Upper lobe of left lung (tissue), 4 donors: Measurements from ENCODE around the gene NOP9.

ENCODE experiments used
- POLR2A ChIP-seq, 4 donors: fragments of 450-650 bp; IDR thresholded peaks; one replicate each; pipeline ENCODE4 v1.5.1; 2016 to 2017; ENCODE audit warnings: antibody characterized with exemption in 4 of 4, mild to moderate bottlenecking in 2 of 4
- TF ChIP-seq, protein P1 (sequence below), 6 experiments: fragments of 450-650 bp in 4 of 6; fragments of 200-600 bp in 2 of 6; sonication (generic) in 2 of 6; IDR thresholded peaks; one replicate each; pipeline ENCODE4 v1.5.1; 2016 to 2019; ENCODE audit warnings: antibody characterized with exemption in 6 of 6

DNA sequence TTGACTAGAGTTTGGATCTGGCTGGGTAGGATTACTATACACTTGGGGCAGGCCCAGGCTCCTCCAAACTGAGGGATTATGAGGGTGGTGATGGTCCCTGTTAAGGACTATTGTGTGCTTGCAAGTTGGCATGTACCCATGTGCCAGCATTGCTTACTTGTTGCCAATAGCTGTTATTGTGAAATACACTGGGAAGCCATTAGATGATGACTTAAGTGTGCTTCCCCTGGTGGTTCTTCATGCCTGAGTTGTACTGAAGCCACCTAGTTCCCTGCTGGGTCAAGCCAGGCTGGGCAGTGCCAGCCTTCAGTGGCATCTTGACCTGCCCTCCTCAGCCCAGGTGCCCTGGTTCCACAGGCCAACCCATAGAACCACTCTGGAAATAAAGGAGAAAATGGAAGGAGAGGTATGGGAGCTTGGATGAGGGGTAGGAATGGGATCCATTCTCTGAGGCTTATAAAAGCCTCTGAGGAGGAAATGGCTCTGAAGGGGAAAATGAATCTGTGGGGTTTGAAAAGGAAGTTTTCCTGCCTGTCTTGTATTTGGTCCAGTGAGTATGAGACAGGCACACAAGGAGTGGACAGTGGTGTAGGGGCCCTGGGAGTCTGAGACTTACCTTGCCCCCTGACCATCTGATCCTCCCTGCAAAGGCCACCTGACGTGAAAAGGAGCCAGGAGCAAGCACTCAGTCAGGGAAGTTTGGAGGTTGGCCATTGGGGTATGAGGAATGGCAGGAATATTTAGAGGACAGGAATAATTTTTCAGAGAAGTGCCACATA lies 12.4 kb downstream of the NOP9 start:
- TF ChIP-seq POLR2A (IDR thresholded peaks at IDR 0.05), result no peak
- TF ChIP-seq, protein P1, sequence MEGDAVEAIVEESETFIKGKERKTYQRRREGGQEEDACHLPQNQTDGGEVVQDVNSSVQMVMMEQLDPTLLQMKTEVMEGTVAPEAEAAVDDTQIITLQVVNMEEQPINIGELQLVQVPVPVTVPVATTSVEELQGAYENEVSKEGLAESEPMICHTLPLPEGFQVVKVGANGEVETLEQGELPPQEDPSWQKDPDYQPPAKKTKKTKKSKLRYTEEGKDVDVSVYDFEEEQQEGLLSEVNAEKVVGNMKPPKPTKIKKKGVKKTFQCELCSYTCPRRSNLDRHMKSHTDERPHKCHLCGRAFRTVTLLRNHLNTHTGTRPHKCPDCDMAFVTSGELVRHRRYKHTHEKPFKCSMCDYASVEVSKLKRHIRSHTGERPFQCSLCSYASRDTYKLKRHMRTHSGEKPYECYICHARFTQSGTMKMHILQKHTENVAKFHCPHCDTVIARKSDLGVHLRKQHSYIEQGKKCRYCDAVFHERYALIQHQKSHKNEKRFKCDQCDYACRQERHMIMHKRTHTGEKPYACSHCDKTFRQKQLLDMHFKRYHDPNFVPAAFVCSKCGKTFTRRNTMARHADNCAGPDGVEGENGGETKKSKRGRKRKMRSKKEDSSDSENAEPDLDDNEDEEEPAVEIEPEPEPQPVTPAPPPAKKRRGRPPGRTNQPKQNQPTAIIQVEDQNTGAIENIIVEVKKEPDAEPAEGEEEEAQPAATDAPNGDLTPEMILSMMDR (IDR thresholded peaks at IDR 0.05), result peak in 1 of 6 experiments; percentile 13
